Measurements from ENCODE around the gene HDAC9.

HDAC9 gene

DNA sequence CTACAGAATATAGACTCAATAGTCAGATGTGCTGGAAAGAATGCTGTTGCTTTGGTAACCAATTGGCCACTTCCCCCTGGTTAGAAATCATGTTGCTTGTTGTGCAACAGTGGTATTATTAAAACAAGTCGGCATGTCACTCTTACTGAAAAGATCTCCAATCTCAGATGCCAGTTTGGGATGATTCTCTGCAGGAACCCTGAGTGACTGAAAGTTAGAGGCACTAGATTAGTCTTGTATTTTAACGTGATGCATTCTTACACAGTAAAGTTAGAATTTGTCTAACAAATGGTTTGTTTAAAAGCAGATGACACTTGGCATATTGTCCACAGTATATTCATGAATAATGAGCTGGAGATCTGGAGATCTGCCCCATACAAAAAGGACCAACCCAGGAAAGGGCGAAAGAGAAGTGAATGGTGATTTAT is 334.3 kb downstream of the HDAC9 start:
- no peak overlapping the region for H3K27ac ChIP-seq (ENCODE audit: low read length)
- no CpG with 5 or more reads among the region's 3 CpGs for WGBS (ENCODE audit: insufficient coverage, insufficient read length)
- H3K27me3 ChIP-seq (ENCODE audit: control insufficient read depth, insufficient read depth, low read length): no peaks in the 10 kb centered on the region
- DNase-seq (ENCODE audit: low read depth, low spot score): no peak
- H3K4me3 ChIP-seq (ENCODE audit: low read length): no peak overlapping the region
- no peaks in the 10 kb centered on the region for H3K4me1 ChIP-seq (ENCODE audit: control insufficient read depth, insufficient read depth, low read length)
- no peaks in the 10 kb centered on the region for H3K36me3 ChIP-seq (ENCODE audit: control insufficient read depth, insufficient read depth, low read length)
- H3K9me3 ChIP-seq (ENCODE audit: control insufficient read depth, insufficient read depth, low read length): no peaks in the 10 kb centered on the region

DNA sequence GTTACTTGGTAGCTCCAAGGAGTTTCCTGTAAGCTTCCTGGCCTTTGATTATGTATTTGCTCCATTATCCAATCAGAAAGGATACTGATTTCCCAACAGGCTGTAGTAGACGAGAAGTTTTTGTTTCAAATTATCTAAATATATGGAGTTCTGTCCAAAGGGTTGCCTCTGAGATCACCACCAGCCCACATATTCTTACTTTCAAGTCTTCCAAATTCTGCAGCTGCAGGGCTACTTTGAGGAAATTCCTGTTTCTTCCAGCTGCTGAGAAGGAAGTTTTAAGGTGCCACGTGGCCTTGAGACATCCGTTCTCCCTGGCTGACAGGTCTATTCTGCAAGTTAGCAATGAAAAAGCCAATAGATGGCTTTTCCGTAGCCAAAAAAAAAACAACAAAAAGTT is 335.9 kb downstream of the HDAC9 start:
- no peak for DNase-seq (ENCODE audit: low read depth, low spot score)
- Histone ChIP-seq H3K36me3 (ENCODE audit: control insufficient read depth, insufficient read depth, low read length) (no peaks in the 10 kb centered on the region), H3K27ac (ENCODE audit: low read length) (no peak overlapping the region), H3K9me3 (ENCODE audit: control insufficient read depth, insufficient read depth, low read length) (no peaks in the 10 kb centered on the region), H3K27me3 (ENCODE audit: control insufficient read depth, insufficient read depth, low read length) (no peaks in the 10 kb centered on the region), H3K4me3 (ENCODE audit: low read length) (no peak overlapping the region), H3K4me1 (ENCODE audit: control insufficient read depth, insufficient read depth, low read length) (no peaks in the 10 kb centered on the region)
- no CpG with 5 or more reads among the region's 4 CpGs for WGBS (ENCODE audit: insufficient coverage, insufficient read length)

DNA sequence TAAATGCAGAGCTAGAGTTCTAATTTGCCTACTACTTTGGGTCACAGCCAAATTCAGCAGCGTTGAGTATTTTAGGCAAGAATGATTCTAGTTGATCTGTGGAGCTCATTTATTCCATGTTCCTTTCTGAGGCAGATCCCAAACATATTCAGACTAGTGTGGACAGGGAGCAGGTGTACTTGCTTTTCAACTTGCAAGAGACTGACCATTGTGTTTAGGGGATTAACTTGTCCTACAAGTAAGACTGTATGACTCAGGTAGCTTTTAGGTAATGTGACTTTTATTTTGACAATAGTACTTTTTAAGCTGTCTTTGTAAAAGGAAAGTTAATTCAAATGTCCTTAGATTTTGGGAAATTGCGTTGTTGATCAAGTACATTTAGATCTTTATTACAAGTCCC is 336.4 kb downstream of the HDAC9 start:
- H3K27ac ChIP-seq (ENCODE audit: low read length): no peak overlapping the region
- H3K9me3 ChIP-seq (ENCODE audit: control insufficient read depth, insufficient read depth, low read length): no peaks in the 10 kb centered on the region
- H3K4me1 ChIP-seq (ENCODE audit: control insufficient read depth, insufficient read depth, low read length): no peaks in the 10 kb centered on the region
- H3K4me3 ChIP-seq (ENCODE audit: low read length): no peak overlapping the region
- WGBS (ENCODE audit: insufficient coverage, insufficient read length): no CpG with 5 or more reads among the region's 2 CpGs
- H3K36me3 ChIP-seq (ENCODE audit: control insufficient read depth, insufficient read depth, low read length): no peaks in the 10 kb centered on the region
- DNase-seq (ENCODE audit: low read depth, low spot score): no peak
- H3K27me3 ChIP-seq (ENCODE audit: control insufficient read depth, insufficient read depth, low read length): no peaks in the 10 kb centered on the region

DNA sequence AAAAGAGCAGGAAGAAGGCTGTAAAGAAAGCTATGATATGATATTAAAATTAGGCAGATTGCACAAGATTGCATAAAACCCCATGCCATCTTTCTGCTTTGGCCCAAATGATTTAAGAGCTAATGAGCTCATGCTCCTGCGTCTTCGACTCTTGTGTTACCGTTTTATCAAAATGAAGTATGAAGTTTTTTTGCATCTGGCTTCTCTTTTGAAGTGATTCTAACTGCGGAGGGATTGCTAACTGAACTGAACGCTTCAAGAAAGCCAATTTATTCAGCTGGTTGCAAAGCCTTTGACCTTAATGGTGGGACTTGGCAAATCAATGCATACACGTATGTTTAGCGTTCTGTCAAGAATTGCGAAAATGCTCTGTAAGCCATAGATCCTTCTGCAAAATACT is 339.0 kb downstream of the HDAC9 start:
- no peak for DNase-seq (ENCODE audit: low read depth, low spot score)
- H3K36me3 ChIP-seq (ENCODE audit: control insufficient read depth, insufficient read depth, low read length): no peaks in the 10 kb centered on the region
- no peak overlapping the region for H3K4me3 ChIP-seq (ENCODE audit: low read length)
- H3K27me3 ChIP-seq (ENCODE audit: control insufficient read depth, insufficient read depth, low read length): no peaks in the 10 kb centered on the region
- WGBS (ENCODE audit: insufficient coverage, insufficient read length): no CpG with 5 or more reads among the region's 8 CpGs
- no peaks in the 10 kb centered on the region for H3K4me1 ChIP-seq (ENCODE audit: control insufficient read depth, insufficient read depth, low read length)
- H3K27ac ChIP-seq (ENCODE audit: low read length): no peak overlapping the region
- H3K9me3 ChIP-seq (ENCODE audit: control insufficient read depth, insufficient read depth, low read length): no peaks in the 10 kb centered on the region

DNA sequence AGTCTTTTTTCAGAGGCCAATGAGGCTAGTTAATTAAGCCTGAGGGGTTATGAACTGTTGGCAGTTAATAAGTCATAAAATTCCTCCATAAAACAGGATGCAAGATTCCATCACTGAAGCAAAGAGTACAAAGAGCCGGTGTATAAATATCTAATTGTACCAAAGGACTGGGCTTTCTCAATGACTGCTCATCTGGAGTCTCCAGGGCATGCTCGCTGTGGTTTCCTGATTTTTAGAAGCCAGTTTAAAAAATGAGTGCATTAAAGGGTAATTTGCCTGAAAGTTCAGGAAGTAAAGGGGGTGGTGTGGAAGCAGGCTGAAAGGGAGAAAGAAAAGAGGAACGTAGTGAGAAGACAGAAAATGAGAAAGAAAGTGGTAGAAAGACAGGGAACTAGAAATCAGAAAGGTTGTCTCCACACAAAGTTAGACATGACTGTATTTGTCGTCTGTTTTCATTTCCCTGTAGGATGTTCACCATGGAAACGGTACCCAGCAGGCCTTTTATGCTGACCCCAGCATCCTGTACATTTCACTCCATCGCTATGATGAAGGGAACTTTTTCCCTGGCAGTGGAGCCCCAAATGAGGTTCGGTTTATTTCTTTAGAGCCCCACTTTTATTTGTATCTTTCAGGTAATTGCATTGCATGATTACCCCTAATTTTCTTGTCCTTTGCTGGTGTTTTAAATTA is 339.6 kb downstream of the HDAC9 start:
- no peak for DNase-seq (ENCODE audit: low read depth, low spot score)
- Histone ChIP-seq H3K36me3 (ENCODE audit: control insufficient read depth, insufficient read depth, low read length) (no peaks in the 10 kb centered on the region), H3K4me3 (ENCODE audit: low read length) (no peak overlapping the region), H3K4me1 (ENCODE audit: control insufficient read depth, insufficient read depth, low read length) (no peaks in the 10 kb centered on the region), H3K9me3 (ENCODE audit: control insufficient read depth, insufficient read depth, low read length) (no peaks in the 10 kb centered on the region), H3K27ac (ENCODE audit: low read length) (no peak overlapping the region), H3K27me3 (ENCODE audit: control insufficient read depth, insufficient read depth, low read length) (no peaks in the 10 kb centered on the region)
- WGBS (ENCODE audit: insufficient coverage, insufficient read length): 100% methylated on average over 1 of the region's 7 CpGs

DNA sequence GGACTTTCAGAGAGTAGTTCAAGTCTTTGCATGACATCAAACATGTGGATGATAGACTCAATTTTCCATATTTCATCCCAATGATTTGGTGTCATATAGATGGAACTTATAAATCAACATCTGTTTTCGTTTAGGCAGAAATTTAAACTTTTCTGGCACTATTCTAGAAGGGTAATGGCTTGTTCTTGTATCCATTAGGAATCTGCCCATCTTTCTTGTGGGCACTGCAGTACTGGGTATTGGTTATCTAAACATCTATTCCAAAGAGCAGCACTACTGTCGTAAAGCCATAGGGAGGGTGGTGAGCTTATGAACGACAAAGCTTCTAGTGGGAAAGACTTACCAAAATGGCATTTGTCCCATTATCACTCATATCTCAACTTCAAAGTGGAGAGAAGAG is 348.4 kb downstream of the HDAC9 start:
- H3K4me1 ChIP-seq (ENCODE audit: control insufficient read depth, insufficient read depth, low read length): no peaks in the 10 kb centered on the region
- no peaks in the 10 kb centered on the region for H3K27me3 ChIP-seq (ENCODE audit: control insufficient read depth, insufficient read depth, low read length)
- WGBS (ENCODE audit: insufficient coverage, insufficient read length): no CpG with 5 or more reads among the region's 3 CpGs
- H3K36me3 ChIP-seq (ENCODE audit: control insufficient read depth, insufficient read depth, low read length): no peaks in the 10 kb centered on the region
- DNase-seq (ENCODE audit: low read depth, low spot score): no peak
- no peak overlapping the region for H3K27ac ChIP-seq (ENCODE audit: low read length)
- no peak overlapping the region for H3K4me3 ChIP-seq (ENCODE audit: low read length)
- no peaks in the 10 kb centered on the region for H3K9me3 ChIP-seq (ENCODE audit: control insufficient read depth, insufficient read depth, low read length)

DNA sequence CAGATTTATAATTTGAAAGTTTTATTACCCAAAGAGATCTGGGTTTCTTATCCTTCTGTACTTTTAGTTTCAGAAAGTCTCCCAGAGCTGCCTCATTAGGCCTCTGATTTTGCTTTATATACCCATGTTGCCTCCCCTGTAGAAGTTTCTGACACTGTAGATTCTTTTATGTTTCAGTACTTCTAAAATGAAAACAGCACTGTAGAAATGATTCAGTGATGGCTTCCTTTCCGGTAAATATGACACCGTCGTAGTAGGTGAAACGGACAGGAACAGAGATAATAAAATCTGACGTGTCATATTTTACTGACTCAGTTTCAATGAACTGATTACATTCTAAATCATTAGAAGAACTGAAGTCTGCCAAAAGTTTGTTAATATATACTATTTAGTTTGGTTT is 349.2 kb downstream of the HDAC9 start:
- Histone ChIP-seq H3K4me3 (ENCODE audit: low read length) (no peak overlapping the region), H3K36me3 (ENCODE audit: control insufficient read depth, insufficient read depth, low read length) (no peaks in the 10 kb centered on the region), H3K27ac (ENCODE audit: low read length) (no peak overlapping the region), H3K9me3 (ENCODE audit: control insufficient read depth, insufficient read depth, low read length) (no peaks in the 10 kb centered on the region), H3K27me3 (ENCODE audit: control insufficient read depth, insufficient read depth, low read length) (no peaks in the 10 kb centered on the region), H3K4me1 (ENCODE audit: control insufficient read depth, insufficient read depth, low read length) (no peaks in the 10 kb centered on the region)
- no CpG with 5 or more reads among the region's 5 CpGs for whole genome bisulfite sequencing (ENCODE audit: insufficient coverage, insufficient read length)
- DNase-seq (ENCODE audit: low read depth, low spot score): no peak

DNA sequence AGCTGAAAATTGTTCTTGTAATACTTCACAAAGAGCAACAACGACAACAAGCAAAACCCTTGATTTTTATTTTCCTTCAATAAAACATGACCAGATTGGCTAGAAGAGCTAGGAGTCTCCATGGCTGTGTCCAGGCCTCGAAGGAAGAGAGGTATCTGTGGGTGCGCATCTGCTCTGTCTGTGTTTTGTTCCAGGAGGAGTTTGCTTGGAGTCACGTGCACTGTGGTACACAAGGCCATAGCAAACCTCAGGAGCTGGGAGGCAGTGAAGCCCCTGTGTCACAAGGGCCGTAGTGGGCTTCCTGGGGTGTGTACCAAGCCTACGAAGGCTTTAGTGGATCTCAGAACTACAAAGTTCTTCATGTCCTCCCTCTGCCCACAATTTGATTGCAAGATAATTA is 350.2 kb downstream of the HDAC9 start:
- Histone ChIP-seq H3K36me3 (ENCODE audit: control insufficient read depth, insufficient read depth, low read length) (no peaks in the 10 kb centered on the region), H3K27me3 (ENCODE audit: control insufficient read depth, insufficient read depth, low read length) (no peaks in the 10 kb centered on the region), H3K27ac (ENCODE audit: low read length) (no peak overlapping the region), H3K4me1 (ENCODE audit: control insufficient read depth, insufficient read depth, low read length) (no peaks in the 10 kb centered on the region), H3K4me3 (ENCODE audit: low read length) (no peak overlapping the region), H3K9me3 (ENCODE audit: control insufficient read depth, insufficient read depth, low read length) (no peaks in the 10 kb centered on the region)
- DNase-seq (ENCODE audit: low read depth, low spot score): no peak
- WGBS (ENCODE audit: insufficient coverage, insufficient read length): no CpG with 5 or more reads among the region's 6 CpGs

DNA sequence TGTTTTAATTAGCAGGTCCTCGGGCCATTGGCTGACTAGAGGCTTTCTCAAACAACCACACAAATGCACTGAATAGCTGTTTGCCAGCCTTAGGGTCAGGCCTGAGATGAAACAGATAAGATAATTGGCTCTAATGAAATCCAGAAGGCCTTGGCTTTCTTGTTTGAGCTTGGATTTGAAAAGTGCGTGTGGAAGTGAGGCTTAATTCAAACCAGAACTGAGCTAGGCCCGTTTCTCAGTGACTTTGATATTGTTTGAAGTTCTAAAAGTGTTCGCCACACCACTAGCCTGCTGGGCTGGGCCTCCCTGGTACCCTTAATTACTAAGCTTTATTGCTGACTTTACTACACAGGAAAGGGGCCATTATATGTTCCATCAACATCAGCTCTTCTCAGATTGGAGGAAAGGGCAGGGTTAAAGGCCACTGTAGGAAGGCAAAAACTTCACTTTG is 351.2 kb downstream of the HDAC9 start:
- Histone ChIP-seq H3K27me3 (ENCODE audit: control insufficient read depth, insufficient read depth, low read length) (no peaks in the 10 kb centered on the region), H3K4me1 (ENCODE audit: control insufficient read depth, insufficient read depth, low read length) (no peaks in the 10 kb centered on the region; the same call in 1 of the 2 replicates), H3K27ac (ENCODE audit: low read length) (no peak overlapping the region), H3K36me3 (ENCODE audit: control insufficient read depth, insufficient read depth, low read length) (no peaks in the 10 kb centered on the region), H3K9me3 (ENCODE audit: control insufficient read depth, insufficient read depth, low read length) (no peaks in the 10 kb centered on the region), H3K4me3 (ENCODE audit: low read length) (no peak overlapping the region)
- no peak for DNase-seq (ENCODE audit: low read depth, low spot score)
- no CpG with 5 or more reads among the region's 4 CpGs for WGBS (ENCODE audit: insufficient coverage, insufficient read length)

DNA sequence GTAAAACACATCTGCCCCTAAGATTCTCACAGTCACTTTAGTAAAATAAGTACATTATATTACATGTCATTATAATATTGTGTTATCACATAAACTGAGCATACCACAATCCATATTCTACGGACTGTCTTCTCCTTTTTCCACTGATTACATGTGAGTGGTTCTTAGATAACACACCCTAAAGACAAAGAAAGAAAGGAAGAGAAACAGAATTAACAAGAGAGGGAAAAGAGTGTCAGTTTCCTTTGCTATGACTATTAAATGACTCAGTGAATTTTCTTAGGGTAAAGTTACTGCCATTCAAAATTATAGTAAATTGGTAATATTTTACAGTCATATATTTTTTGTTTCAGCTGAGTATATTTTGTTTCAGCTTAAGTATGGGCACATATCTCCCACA is 353.6 kb downstream of the HDAC9 start:
- Histone ChIP-seq H3K4me3 (ENCODE audit: low read length) (no peak overlapping the region), H3K4me1 (ENCODE audit: control insufficient read depth, insufficient read depth, low read length) (peaks cover 2% of the 10 kb centered on the region; the same call in 1 of the 2 replicates), H3K9me3 (ENCODE audit: control insufficient read depth, insufficient read depth, low read length) (no peaks in the 10 kb centered on the region), H3K27ac (ENCODE audit: low read length) (no peak overlapping the region), H3K27me3 (ENCODE audit: control insufficient read depth, insufficient read depth, low read length) (no peaks in the 10 kb centered on the region), H3K36me3 (ENCODE audit: control insufficient read depth, insufficient read depth, low read length) (no peaks in the 10 kb centered on the region)
- DNase-seq (ENCODE audit: low read depth, low spot score): no peak
- WGBS (ENCODE audit: insufficient coverage, insufficient read length): no CpG with 5 or more reads among the region's 1 CpG

DNA sequence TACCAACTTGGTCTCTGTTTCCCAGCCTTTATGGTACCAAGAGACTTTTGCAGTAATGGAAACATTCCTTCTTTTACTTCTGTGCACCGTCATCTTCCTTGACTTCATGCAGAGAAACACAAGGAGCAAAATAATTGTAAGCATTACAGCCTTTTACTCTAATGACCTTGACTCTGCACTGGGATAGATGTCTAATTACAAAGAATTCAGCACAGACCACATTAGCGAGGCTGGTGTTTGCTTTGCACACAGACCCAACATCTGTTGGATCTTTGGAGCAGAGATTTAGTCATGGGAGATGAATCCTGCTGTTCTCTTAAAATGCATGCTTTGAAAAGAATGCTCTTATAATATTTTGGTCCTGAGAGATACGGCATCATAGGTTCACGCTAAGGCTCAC is 360.2 kb downstream of the HDAC9 start:
- Histone ChIP-seq H3K4me1 (ENCODE audit: control insufficient read depth, insufficient read depth, low read length) (peaks cover 2% of the 10 kb centered on the region; the same call in 1 of the 2 replicates), H3K4me3 (ENCODE audit: low read length) (no peak overlapping the region), H3K36me3 (ENCODE audit: control insufficient read depth, insufficient read depth, low read length) (no peaks in the 10 kb centered on the region), H3K27ac (ENCODE audit: low read length) (no peak overlapping the region), H3K27me3 (ENCODE audit: control insufficient read depth, insufficient read depth, low read length) (no peaks in the 10 kb centered on the region), H3K9me3 (ENCODE audit: control insufficient read depth, insufficient read depth, low read length) (no peaks in the 10 kb centered on the region)
- DNase-seq (ENCODE audit: low read depth, low spot score): no peak
- WGBS (ENCODE audit: insufficient coverage, insufficient read length): no CpG with 5 or more reads among the region's 4 CpGs
